GM19023 (cell line): Measurements from ENCODE around the gene CYB5A.

Source experiments
- ATAC-seq: cut with Tn5 transposase; IDR thresholded peaks from one replicate; pipeline ENCODE4 v1.9.1; 2021; ENCODE audit warnings: mild to moderate bottlenecking, moderate library complexity; ENCODE audit not compliant: unreplicated experiment

CYB5A gene

DNA sequence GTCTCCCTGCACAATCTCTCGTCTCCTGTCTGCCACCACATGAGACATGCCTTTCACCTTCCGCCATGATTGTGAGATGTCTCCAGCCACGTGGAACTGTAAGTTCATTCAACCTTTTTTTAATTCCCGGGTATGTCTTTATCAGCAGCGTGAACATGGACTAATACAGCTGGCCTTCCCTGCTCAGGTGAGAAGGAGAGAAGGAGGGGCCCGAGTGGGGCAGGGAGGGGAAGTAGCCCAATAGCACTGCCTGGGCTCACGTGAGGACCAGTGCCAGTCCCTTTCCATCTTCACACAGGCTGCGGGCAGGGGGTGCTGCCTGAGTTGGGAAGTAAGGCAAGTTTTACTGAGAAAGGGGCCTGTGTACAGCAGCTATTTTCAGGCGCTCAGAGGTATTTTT, 70.7 kb downstream of the CYB5A start:
- ATAC-seq = no peak

DNA sequence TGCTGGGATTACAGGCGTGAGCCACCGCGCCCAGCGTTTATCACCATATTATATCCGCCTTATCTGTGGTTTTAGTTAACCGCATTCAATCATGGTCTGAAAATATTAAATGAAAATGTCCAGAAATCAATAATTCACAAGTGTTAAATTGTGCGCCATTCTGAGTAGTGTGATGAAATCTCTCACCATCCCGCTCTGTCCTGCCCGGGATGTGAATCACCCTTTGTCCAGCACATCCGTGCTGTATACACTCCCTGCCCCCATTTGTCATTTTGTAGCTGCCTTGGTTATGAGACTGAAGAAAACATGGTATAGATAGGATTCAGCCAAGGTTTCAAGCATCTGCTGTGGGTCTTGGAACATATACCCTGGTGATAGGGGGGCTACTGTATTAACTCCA, 72.7 kb downstream of the CYB5A start:
- no peak for ATAC-seq

DNA sequence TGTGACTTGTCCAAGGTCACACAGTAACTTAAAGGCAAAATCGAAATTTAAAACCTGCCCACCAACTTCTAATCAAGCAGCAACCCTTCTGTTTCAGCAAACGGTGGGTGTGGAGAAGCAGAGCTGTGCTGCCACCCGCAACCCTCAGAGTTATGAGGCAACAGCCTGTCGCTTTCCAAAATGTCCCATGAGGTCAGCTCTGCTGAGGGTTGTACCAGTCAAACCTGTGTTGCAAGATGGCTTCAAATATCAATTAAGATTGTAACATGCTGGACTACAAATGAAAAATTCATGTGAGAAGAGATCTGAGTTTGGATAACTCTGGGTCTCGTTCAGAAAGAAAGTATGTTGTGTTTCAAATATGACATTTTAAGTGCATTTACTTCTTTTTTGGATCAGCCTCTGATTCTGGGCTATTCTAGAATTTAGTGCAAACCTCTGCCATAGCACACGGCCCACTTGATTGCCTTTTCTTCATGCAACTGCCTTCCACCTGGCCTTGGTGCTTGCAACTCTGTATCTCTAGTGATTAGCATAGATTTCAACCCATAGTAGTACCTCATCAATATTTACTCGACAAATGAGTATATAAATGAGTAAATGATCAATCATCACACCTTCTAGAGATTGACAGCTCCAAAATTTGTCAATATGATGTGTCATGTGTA, 74.2 kb downstream of the CYB5A start:
- no peak for ATAC-seq

- no peak for ATAC-seq
These were observed 75.1 kb downstream of the CYB5A start for GRCh38 chr18:74216661-74217110.

GRCh38 chr18:74215863-74216262, 75.9 kb downstream of the CYB5A start:
- ATAC-seq = no peak

DNA sequence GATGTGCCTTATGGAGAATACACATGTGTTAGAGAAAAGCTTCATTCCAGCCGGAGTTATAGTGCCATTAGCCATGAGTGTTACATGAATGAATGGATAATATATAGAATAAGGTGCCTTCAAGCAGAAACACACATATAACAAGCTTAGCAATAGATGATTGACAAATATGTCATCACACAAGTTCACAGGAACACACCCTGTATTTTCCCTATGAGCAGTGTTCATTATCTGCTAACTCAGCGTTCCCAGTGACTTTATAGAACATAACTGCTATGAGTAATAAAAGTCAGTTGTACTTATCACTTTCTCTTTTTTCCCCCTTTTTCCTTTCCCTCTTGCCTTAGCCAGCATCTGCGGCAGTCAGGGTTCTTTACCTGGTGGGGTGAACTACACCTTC, 78.3 kb downstream of the CYB5A start:
- ATAC-seq = no peak

- no peak for ATAC-seq
These were observed 87.1 kb downstream of the CYB5A start for GRCh38 chr18:74204526-74205152.

DNA sequence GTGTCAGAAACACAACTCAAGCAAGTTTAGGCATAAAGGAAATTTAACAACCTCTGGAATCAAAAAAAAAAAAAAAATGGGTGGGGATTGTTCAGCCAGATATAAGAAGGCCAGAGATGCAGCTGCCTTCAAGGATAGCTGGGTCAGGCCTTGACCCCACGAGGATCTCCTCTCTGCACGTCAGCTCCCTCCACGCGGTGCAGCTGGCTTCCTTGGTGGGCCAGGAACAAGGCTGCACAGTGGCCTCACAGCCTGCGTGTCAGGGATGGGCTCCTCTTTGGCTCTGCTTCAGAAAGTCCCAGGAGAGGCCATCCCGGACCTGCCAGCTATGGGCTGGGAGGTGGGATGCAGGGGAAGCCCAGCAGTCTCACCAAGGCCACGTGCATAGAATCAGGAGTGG, 88.0 kb downstream of the CYB5A start:
- no peak for ATAC-seq
